GM23338 (cell line): Measurements from ENCODE around the gene TAF1D.

Source experiments
- STAT1 ChIP-seq: IDR thresholded peaks from one replicate; pipeline ENCODE4 v1.6.1; 2016; ENCODE audit warnings: antibody characterized with exemption; ENCODE audit not compliant: unreplicated experiment
- TF ChIP-seq, protein P1 (sequence below), 2 experiments: fragments of 200-600 bp in 1 of 2; sonication (generic) in 1 of 2; conservative IDR thresholded peaks; 2 replicates each; pipeline versions ENCODE4 v1.5.1 to v1.6.1; 2016 to 2017; ENCODE audit warnings: antibody characterized with exemption in 2 of 2, low read depth in 2 of 2, mild to moderate bottlenecking in 2 of 2, moderate library complexity in 1 of 2

DNA sequence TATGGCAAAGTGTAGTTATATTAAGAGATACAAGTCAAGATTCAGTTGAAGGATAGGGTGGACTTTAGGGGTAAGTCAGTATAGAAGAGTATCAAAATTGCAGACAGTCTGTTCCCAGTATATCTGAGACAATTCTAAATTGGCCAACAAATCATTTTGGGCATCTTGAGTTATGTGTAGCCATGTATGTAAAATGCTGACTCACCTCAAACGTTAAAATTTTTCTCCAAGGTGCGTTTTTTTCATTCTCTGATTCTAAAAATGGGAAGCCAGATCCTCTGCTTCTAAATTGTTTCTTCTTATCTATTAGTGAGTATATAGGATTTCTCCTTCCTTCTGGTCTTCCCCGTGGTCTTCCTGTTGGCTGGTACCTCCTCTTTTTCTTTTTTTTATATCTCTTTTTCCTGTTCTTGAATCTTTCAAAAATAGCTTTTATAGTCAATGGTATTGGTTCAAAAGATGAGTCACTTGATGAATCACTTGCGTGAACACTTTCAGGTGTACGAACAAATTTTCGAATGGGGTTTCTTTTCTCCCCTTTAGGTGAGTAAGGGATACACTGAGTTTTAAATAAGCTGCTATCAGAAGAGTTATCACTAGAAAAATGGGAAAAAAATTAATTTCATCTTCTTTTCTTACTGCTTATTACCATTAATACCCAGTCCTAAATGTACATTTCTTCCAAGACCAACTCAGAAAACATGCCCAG, 3.2 kb downstream of the TAF1D start:
- TF ChIP-seq, protein P1, sequence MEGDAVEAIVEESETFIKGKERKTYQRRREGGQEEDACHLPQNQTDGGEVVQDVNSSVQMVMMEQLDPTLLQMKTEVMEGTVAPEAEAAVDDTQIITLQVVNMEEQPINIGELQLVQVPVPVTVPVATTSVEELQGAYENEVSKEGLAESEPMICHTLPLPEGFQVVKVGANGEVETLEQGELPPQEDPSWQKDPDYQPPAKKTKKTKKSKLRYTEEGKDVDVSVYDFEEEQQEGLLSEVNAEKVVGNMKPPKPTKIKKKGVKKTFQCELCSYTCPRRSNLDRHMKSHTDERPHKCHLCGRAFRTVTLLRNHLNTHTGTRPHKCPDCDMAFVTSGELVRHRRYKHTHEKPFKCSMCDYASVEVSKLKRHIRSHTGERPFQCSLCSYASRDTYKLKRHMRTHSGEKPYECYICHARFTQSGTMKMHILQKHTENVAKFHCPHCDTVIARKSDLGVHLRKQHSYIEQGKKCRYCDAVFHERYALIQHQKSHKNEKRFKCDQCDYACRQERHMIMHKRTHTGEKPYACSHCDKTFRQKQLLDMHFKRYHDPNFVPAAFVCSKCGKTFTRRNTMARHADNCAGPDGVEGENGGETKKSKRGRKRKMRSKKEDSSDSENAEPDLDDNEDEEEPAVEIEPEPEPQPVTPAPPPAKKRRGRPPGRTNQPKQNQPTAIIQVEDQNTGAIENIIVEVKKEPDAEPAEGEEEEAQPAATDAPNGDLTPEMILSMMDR (conservative IDR thresholded peaks at IDR 0.05; ENCODE audit: low read depth in 2 of 2) = no peak
- no peak for TF ChIP-seq STAT1
